Subcutaneous adipose tissue (tissue), 4 donors: ENCODE data around the gene CCDC3. TPM values are rescaled to one million over a fixed set of nuclear protein-coding genes. Genes with fewer than 3 reads are reported as not detected.

Experiments used
- total RNA-seq, 4 donors: library from RNA; depleted of rRNA; stranded (reverse); fragments of >200 nt; gene quantifications; one replicate each; pipeline ENCODE4 v1.1.0, GENCODE V29; 2016
- TF ChIP-seq, protein P1 (sequence below): fragments of 450-650 bp; IDR thresholded peaks from one replicate; pipeline ENCODE4 v1.5.1; 2016; ENCODE audit warnings: low read depth, mild to moderate bottlenecking, control low read depth, antibody characterized with exemption, moderate library complexity

Gene CCDC3
- total RNA-seq, 4 donors from 2014 or later: 4.8 to 39.1 (median 19.4) TPM

DNA sequence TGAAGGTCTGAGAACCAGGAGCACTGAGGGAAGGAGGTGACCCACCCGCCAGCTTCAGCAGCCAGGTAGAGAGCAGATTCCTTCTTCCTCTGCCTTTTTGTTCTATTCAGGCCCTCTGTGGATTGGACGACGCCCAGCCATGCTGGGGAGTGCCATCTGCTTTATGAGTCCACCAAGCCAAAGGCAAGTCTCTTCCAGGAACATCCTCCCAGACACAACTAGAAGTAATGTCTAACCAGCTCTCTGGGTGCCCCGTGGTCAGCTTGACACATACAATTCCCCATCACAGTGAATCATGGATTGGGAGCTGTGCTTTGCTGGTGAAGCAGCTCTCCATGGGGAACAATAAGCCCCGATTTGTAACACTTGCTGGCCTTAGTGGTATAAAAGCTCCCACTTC is 125.2 kb downstream of the CCDC3 start:
- TF ChIP-seq, protein P1, sequence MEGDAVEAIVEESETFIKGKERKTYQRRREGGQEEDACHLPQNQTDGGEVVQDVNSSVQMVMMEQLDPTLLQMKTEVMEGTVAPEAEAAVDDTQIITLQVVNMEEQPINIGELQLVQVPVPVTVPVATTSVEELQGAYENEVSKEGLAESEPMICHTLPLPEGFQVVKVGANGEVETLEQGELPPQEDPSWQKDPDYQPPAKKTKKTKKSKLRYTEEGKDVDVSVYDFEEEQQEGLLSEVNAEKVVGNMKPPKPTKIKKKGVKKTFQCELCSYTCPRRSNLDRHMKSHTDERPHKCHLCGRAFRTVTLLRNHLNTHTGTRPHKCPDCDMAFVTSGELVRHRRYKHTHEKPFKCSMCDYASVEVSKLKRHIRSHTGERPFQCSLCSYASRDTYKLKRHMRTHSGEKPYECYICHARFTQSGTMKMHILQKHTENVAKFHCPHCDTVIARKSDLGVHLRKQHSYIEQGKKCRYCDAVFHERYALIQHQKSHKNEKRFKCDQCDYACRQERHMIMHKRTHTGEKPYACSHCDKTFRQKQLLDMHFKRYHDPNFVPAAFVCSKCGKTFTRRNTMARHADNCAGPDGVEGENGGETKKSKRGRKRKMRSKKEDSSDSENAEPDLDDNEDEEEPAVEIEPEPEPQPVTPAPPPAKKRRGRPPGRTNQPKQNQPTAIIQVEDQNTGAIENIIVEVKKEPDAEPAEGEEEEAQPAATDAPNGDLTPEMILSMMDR: no peak

DNA sequence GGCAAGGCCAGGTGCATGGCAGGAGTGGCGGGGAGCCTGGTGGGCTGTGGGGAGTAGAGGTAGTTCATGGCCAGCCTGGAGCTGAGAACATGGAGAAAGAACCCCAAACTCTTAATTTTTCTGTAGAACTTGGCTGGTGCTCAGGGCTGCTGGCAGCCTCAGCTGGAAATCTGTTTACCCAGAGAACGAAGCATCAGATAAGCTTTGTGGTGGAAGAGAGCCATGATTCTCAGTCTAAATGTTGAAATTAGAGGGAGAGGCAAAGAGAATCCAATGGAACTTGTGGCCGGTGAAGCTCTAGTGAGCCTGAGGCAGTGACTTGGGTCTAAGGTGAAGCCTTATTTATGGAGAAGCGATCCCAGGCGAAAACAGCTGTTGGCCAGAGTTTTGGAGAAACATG is 126.4 kb downstream of the CCDC3 start:
- TF ChIP-seq, protein P1: no peak

DNA sequence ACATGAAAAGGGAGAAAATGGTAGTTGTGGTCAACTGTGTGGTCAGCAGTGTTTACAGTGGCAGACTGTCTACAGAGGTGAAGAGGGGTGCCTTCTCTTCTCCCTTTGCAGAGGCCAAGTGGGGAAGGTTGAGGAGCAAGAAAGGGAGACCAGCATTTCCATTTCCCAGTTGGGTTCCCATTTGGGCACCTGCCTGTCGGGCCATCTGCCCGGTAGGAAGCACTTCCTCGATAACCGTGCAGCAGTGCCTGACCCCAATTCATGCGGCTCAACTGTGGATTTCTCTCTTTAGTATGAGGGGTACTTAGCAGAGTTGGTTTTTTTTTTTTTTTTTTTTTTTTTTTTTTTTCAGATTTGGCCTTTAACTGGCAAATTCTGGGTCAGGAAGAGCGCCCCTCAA is 127.0 kb downstream of the CCDC3 start:
- TF ChIP-seq, protein P1: no peak

DNA sequence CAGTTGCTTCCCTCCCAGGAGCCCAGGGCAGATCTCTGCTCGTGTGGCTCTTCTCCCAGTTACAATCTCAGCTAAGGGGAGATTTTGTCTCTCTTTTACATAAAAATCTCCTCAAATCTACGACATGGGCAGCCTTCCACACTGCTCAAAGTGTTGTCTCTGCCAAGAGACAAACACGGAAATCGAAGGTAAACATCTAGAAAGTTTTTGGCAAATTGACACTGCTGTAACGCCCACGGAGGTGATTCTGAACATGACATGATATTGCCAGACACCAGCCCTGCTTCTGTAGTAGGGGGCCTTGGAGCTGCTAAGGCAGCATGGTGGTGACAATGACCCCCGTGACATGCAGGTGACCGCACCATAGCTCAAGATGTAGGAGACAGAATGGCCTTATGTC is 128.3 kb downstream of the CCDC3 start:
- TF ChIP-seq, protein P1: no peak

DNA sequence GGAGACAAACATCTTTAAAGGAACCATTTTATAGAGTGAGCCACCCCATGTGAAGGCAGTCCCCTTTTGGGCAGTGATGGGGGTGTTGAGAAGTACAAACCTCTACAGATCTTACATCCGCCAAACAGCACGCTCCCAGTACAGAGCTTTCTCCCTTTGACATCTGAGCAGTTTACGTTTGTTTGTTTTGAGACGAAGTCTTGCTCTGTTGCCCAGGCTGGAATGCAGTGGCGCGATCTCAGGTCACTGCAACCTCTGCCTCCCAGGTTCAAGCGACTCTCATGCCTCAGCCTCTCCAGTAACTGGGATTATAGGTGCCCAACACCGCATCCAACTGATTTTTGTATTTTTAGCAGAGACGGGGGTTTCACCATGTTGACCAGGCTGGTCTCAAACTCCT is 128.9 kb downstream of the CCDC3 start:
- TF ChIP-seq, protein P1: no peak

DNA sequence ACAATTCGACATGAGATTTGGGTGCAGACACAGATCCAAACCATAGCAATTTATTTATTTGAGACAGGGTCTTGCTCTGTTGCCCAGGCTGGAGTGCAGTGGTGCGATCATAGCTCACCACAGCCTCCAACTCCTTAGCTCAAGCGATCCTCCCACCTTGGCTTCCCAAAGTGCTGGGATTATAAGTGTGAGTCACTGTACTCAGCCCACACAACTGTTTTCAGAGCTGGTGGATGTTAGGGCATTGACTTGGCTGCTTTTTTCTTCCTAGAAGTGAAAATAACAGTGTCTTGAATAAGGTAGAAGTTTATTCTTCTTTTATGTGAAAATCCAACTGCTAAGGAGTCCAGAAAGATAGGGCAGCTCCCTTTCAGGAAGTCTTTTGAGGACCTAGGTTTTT is 132.1 kb downstream of the CCDC3 start:
- TF ChIP-seq, protein P1: no peak

DNA sequence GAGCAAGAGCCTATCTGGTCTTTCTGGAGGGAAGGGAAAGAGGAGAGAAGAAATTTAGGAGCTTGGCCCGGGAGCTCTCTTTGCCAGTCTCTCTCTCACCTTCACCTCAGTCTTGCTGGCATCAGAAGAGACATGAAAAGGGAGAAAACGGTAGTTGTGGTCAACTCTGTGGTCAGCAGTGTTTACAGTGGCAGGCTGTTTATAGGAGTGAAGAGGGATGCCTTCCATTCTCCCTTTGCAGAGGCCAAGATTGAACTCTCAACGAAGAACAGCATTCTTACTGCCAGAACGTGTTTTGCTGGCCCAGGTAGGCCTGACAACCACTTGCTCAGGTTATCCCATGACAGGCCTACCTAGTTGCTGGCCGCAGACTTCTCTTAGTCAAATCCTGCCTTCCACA is 133.3 kb downstream of the CCDC3 start:
- TF ChIP-seq, protein P1: no peak
